SK-N-SH (cell line): ENCODE measurements around the gene KMT5C. TPM values are rescaled to one million over a fixed set of nuclear protein-coding genes. Genes with fewer than 3 reads are reported as not detected.

Source experiments
- CTCF ChIA-PET: fragments of 300-600, 350-600 bp; formaldehyde crosslinking; extraction: SDS; loops from one replicate; lab custom pipeline; 2021; lab: Yijun Ruan, JAX
- POLR2A ChIA-PET: fragments of 350-600 bp; sonication (Branson Sonifier 250); formaldehyde crosslinking; extraction: SDS; loops from one replicate; lab custom pipeline; 2020; ENCODE audit warnings: antibody characterized with exemption, inconsistent platforms; lab: Yijun Ruan, JAX
- DNase-seq: peaks from one replicate; pipeline ENCODE4 v3.0.0; 2012
- H2AFZ ChIP-seq: fragments of 200-600 bp; sonication (generic); 2 replicates; pipeline ENCODE4 v1.8.1; 2016; ENCODE audit warnings: antibody characterized with exemption, mild to moderate bottlenecking, low read depth
- H3F3A ChIP-seq: fragments of 200-600 bp; sonication (generic); replicated peaks from 2 replicates; pipeline ENCODE3; 2016; ENCODE audit warnings: antibody characterized with exemption, mild to moderate bottlenecking; ENCODE audit not compliant: insufficient read depth
- H3K27ac ChIP-seq, 2 experiments: fragments of 200-500 bp in 1 of 2; fragments of 200-600 bp in 1 of 2; sonication (Bioruptor generic) in 1 of 2; sonication (generic), shearing (Covaris generic) in 1 of 2; 2 replicates each; pipeline versions ENCODE4 v1.5.1 to v1.6.1; 2014 to 2016; ENCODE audit warnings: low read depth in 2 of 2, inconsistent platforms in 1 of 2, low read length in 1 of 2, mild to moderate bottlenecking in 1 of 2, mixed read lengths in 1 of 2
- H3K27me3 ChIP-seq: fragments of 200-600 bp; sonication (generic), shearing (Covaris generic); 2 replicates; pipeline ENCODE4 v1.6.1; 2016; ENCODE audit warnings: mixed run types; ENCODE audit not compliant: insufficient read depth
- H3K36me3 ChIP-seq, 2 experiments: fragments of 200-500 bp in 1 of 2; fragments of 200-600 bp in 1 of 2; sonication (Bioruptor generic) in 1 of 2; sonication (generic) in 1 of 2; replicated peaks in 1 of 2; 2 replicates each; pipeline versions ENCODE3 to v1.5.1; 2014 to 2016; ENCODE audit warnings: low read length in 1 of 2, mild to moderate bottlenecking in 1 of 2; ENCODE audit not compliant: insufficient read depth in 2 of 2, control insufficient read depth in 1 of 2
- H3K4me1 ChIP-seq, 2 experiments: fragments of 200-500 bp in 1 of 2; fragments of 200-600 bp in 1 of 2; sonication (Bioruptor generic) in 1 of 2; sonication (generic), shearing (Covaris generic) in 1 of 2; 2 replicates each; pipeline versions ENCODE4 v1.5.1 to v1.6.1; 2014 to 2016; ENCODE audit warnings: low read depth in 1 of 2, low read length in 1 of 2, mixed run types in 1 of 2; ENCODE audit not compliant: insufficient read depth in 2 of 2, control insufficient read depth in 1 of 2
- H3K4me2 ChIP-seq: fragments of 200-600 bp; sonication (generic), shearing (Covaris generic); 2 replicates; pipeline ENCODE4 v1.6.1; 2017; ENCODE audit warnings: mixed run types
- H3K4me3 ChIP-seq, 2 experiments: fragments of 200-500 bp in 1 of 2; fragments of 200-600 bp in 1 of 2; sonication (Bioruptor generic) in 1 of 2; sonication (generic), shearing (Covaris generic) in 1 of 2; 2 replicates each; pipeline versions ENCODE4 v1.5.1 to v1.8.1; 2014 to 2016; ENCODE audit warnings: low read depth in 2 of 2, inconsistent platforms in 1 of 2, low read length in 1 of 2, mild to moderate bottlenecking in 1 of 2, mixed read lengths in 1 of 2, moderate library complexity in 1 of 2
- H3K79me2 ChIP-seq: fragments of 200-600 bp; sonication (generic); 2 replicates; pipeline ENCODE4 v1.8.1; 2017; ENCODE audit warnings: mild to moderate bottlenecking; ENCODE audit not compliant: insufficient read depth
- H3K9ac ChIP-seq: fragments of 200-600 bp; sonication (generic); 2 replicates; pipeline ENCODE4 v1.6.1; 2017; ENCODE audit warnings: mixed run types
- H3K9me2 ChIP-seq: fragments of 200-600 bp; sonication (generic); 2 replicates; pipeline ENCODE4 v1.6.1; 2017; ENCODE audit warnings: mixed run types
- H3K9me3 ChIP-seq: fragments of 200-600 bp; sonication (generic); 2 replicates; pipeline ENCODE4 v1.6.1; 2017; ENCODE audit warnings: mixed run types, mild to moderate bottlenecking, moderate library complexity
- H4K20me1 ChIP-seq: fragments of 200-600 bp; sonication (generic); 2 replicates; pipeline ENCODE4 v1.6.1; 2017; ENCODE audit warnings: mild to moderate bottlenecking, mixed run types; ENCODE audit not compliant: insufficient read depth
- CHD2 ChIP-seq: fragments of 150-350 bp; IDR thresholded peaks from 2 replicates; pipeline ENCODE4 v1.6.1; 2018; ENCODE audit warnings: low read length; ENCODE audit not compliant: partially characterized antibody
- CTCF ChIP-seq: fragments of 200-600 bp; sonication (generic); IDR thresholded peaks from 2 replicates; pipeline ENCODE4 v1.6.1; 2017; ENCODE audit warnings: antibody characterized with exemption, mild to moderate bottlenecking, moderate library complexity
- EZH2phosphoT487 ChIP-seq: fragments of 200-600 bp; sonication (generic); IDR thresholded peaks from 2 replicates; pipeline ENCODE4 v1.6.1; 2017; ENCODE audit warnings: low read depth, mixed run types, mild to moderate bottlenecking, antibody characterized with exemption, moderate library complexity, borderline replicate concordance
- FOSL2 ChIP-seq: IDR thresholded peaks from 2 replicates; pipeline ENCODE4 v1.4.0; 2012; ENCODE audit warnings: low read depth, mild to moderate bottlenecking, moderate library complexity, borderline replicate concordance
- FOXJ3 ChIP-seq: sonication (generic); formaldehyde crosslinking; IDR thresholded peaks from 2 replicates; pipeline ENCODE4 v1.5.1; 2020; ENCODE audit warnings: mild to moderate bottlenecking, missing genetic modification reagents
- FOXM1 ChIP-seq: IDR thresholded peaks from 2 replicates; pipeline ENCODE4 v1.4.0; 2012; ENCODE audit warnings: low read depth, mild to moderate bottlenecking
- GATA2 ChIP-seq: sonication (generic); formaldehyde crosslinking; IDR thresholded peaks from 2 replicates; pipeline ENCODE4 v1.5.0; 2020; ENCODE audit warnings: mild to moderate bottlenecking, missing genetic modification reagents
- JUND ChIP-seq: IDR thresholded peaks from 2 replicates; pipeline ENCODE4 v1.4.0; 2012
- MXI1 ChIP-seq: IDR thresholded peaks from 2 replicates; pipeline ENCODE4 v1.6.1; 2012; ENCODE audit warnings: mild to moderate bottlenecking, low read depth, low read length, improper control_type of control experiment
- RAD21 ChIP-seq: IDR thresholded peaks from 2 replicates; pipeline ENCODE4 v1.6.1; 2012; ENCODE audit warnings: mild to moderate bottlenecking, low read length
- RCOR1 ChIP-seq: fragments of 150-350 bp; IDR thresholded peaks from 2 replicates; pipeline ENCODE4 v1.6.1; 2017; ENCODE audit warnings: antibody characterized with exemption, low read length
- REST ChIP-seq: IDR thresholded peaks from 2 replicates; pipeline ENCODE4 v1.6.1; 2012; ENCODE audit warnings: mild to moderate bottlenecking, low read depth, low read length, moderate library complexity
- RFX5 ChIP-seq: IDR thresholded peaks from 2 replicates; pipeline ENCODE4 v1.6.1; 2012; ENCODE audit warnings: mild to moderate bottlenecking, improper control_type of control experiment, low read length
- RXRA ChIP-seq: IDR thresholded peaks from 2 replicates; pipeline ENCODE4 v1.4.0; 2012; ENCODE audit warnings: low read depth, mild to moderate bottlenecking, borderline replicate concordance
- SIN3A ChIP-seq: IDR thresholded peaks from 2 replicates; pipeline ENCODE4 v1.6.1; 2012; ENCODE audit warnings: low read depth, mild to moderate bottlenecking, low read length, moderate library complexity, borderline replicate concordance
- TEAD4 ChIP-seq: IDR thresholded peaks from 2 replicates; pipeline ENCODE4 v1.4.0; 2012; ENCODE audit warnings: mild to moderate bottlenecking, borderline replicate concordance; ENCODE audit not compliant: insufficient read depth
- USF1 ChIP-seq: IDR thresholded peaks from 2 replicates; pipeline ENCODE4 v1.4.0; 2012; ENCODE audit warnings: low read depth, borderline replicate concordance
- USF2 ChIP-seq: fragments of 150-350 bp; IDR thresholded peaks from 2 replicates; pipeline ENCODE4 v1.6.1; 2017; ENCODE audit warnings: antibody characterized with exemption, low read length, low read depth, borderline replicate concordance
- YY1 ChIP-seq: IDR thresholded peaks from 2 replicates; pipeline ENCODE4 v1.4.0; 2012; ENCODE audit warnings: low read depth, mild to moderate bottlenecking
- WGBS: methylation state at CpG from one replicate; pipeline ENCODE4 v1.1.6; 2017; ENCODE audit warnings: low lambda C conversion rate; 5-methylcytosine and 5-hydroxymethylcytosine counted together
- polyA plus RNA-seq, 3 experiments: library from polyadenylated mRNA; depleted of rRNA; stranded (reverse); fragments of >200 nt; gene quantifications; 2 replicates each; pipeline ENCODE4 v1.2.3, GENCODE V29; 2012
- TF ChIP-seq, protein P1 (sequence below): IDR thresholded peaks from 2 replicates; pipeline ENCODE4 v1.4.0; 2012; ENCODE audit warnings: low read depth

Gene KMT5C
- polyA plus RNA-seq, 1 of the 3 experiments (the other 2 are of a cell fraction) = 14.0 TPM

DNA sequence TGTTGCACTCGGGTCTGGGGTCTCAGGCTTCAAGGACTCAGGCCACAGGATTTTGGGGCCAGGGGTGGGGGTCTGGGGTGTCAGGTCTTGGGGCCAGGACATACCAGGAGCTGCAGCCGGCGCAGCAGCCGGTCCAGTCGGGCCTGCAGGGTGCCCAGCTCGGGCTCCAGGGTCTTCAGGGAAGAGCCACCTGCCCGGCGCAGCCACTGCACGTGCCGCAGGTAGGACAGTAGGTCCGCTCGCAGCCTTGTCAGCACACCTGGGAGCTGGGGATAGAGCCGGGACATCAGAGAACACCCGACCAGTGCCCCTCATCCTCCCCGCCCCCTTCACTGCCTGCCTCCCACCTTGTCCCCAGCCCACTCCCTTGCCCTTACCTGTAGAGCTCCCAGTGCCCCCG lies 28.4 kb downstream of the KMT5C start (continued):
- TF ChIP-seq GATA2 (CRISPR knock-in tag) = no peak
- no peak for TF ChIP-seq CHD2
- no peak for TF ChIP-seq SIN3A
- no peak for TF ChIP-seq MXI1
- TF ChIP-seq TEAD4 = no peak
- no peak for TF ChIP-seq USF2

- Histone ChIP-seq H4K20me1 (no peaks in the 10 kb centered on the region), H3K9me3 (no peaks in the 10 kb centered on the region), H3K4me3 (peak overlapping the region; percentile 45 to 58), H3K9me2 (no peaks in the 10 kb centered on the region), H3K9ac (peak overlapping the region; percentile 63), H3K36me3 (peaks cover 0 to 4% of the 10 kb centered on the region in 2 experiments), H3K4me1 (peaks cover 23 to 24% of the 10 kb centered on the region in 2 experiments; a peak in 3 of 4 replicates), H3K27me3 (no peaks in the 10 kb centered on the region), H3F3A (peaks cover 29% of the 10 kb centered on the region), H3K79me2 (peaks cover 14% of the 10 kb centered on the region), H2AFZ (peak overlapping the region; percentile 63; the same call in 1 of the 2 replicates), H3K4me2 (peak overlapping the region; percentile 76), H3K27ac (peak overlapping the region in 1 of 2 experiments; percentile 47; a peak in 1 of 4 replicates)
- 42% methylated on average over 18 of the region's 54 CpGs for WGBS
- DNase-seq = peak; percentile 77
- POLR2A ChIA-PET = interaction anchor here (0.7 to 2.8 kb wide), 3 partner anchors 14 to 39 kb away, joined by 3 to 14 read pairs (median 4); partner anchors contain the start of genes TMEM238 and UBE2S
- CTCF ChIA-PET = interaction anchor here (1.1 to 2.5 kb wide), 6 partner anchors 15 to 282 kb away, joined by 3 to 10 read pairs (median 6); partner anchors contain the start of genes KMT5C and TMEM238
- TF ChIP-seq REST (no peak), USF2 (no peak), USF1 (no peak), FOXM1 (no peak), MXI1 (no peak), YY1 (no peak), CTCF (no peak), EZH2phosphoT487 (no peak), FOXJ3 (CRISPR knock-in tag) (no peak), JUND (no peak), RFX5 (no peak), RCOR1 (no peak), RXRA (no peak), GATA2 (CRISPR knock-in tag) (no peak), FOSL2 (no peak), RAD21 (no peak)
- TF ChIP-seq, protein P1, sequence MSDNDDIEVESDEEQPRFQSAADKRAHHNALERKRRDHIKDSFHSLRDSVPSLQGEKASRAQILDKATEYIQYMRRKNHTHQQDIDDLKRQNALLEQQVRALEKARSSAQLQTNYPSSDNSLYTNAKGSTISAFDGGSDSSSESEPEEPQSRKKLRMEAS = no peak
Observed at GRCh38 chr19:55368701-55369563, 29.3 kb downstream of the KMT5C start.
